ENCODE measurements around the gene CES4A. TPM values are rescaled to one million over a fixed set of nuclear protein-coding genes. Genes with fewer than 3 reads are reported as not detected.
"Not testable (repeated sequence)": the region's sequence is repeated elsewhere in the genome, so short reads cannot be mapped to it uniquely, and the experiment has no call there.

Gene CES4A
- total and polyA plus RNA-seq, 2 donors (not counting 1 experiment from before 2014, with no cell fraction given): 1.3 to 2.1 TPM

GRCh38 chr16:66952430-66953110 lies 35.8 kb upstream of the CES4A start:
- H3K4me2 ChIP-seq (ENCODE audit: extremely low read depth, insufficient read depth, low read length): no peak overlapping the region
- DNase-seq (ENCODE audit: low read depth in 2 of 2): no peak
- H3K9me3 ChIP-seq (ENCODE audit: control insufficient read depth, insufficient read depth, low read depth, low read length): no peaks in the 10 kb centered on the region
- no peak overlapping the region for H3K4me3 ChIP-seq (replicated peaks in 1 of 4; ENCODE audit: control extremely low read depth in 1 of 4, insufficient read depth in 1 of 4, low read depth in 3 of 4, low read length in 4 of 4)
- no peak overlapping the region for H3K9ac ChIP-seq (ENCODE audit: insufficient read depth, low read length)
- TF ChIP-seq EZH2 (IDR thresholded peaks at IDR 0.05; ENCODE audit: low read length, missing control alignments) (no peak), CTCF (conservative IDR thresholded peaks at IDR 0.05 in 1 of 2, IDR thresholded peaks at IDR 0.05 in 1 of 2; ENCODE audit: low read depth in 1 of 2, low read length in 2 of 2) (no peak)
- H3K27me3 ChIP-seq (ENCODE audit: control insufficient read depth, insufficient read depth, low read length): peaks cover 10% of the 10 kb centered on the region
- H3K36me3 ChIP-seq (ENCODE audit: control insufficient read depth, insufficient read depth, low read length): no peaks in the 10 kb centered on the region
- no peak overlapping the region for H3K27ac ChIP-seq (ENCODE audit: insufficient read depth, low read length)
- H3K4me1 ChIP-seq (ENCODE audit: control insufficient read depth, extremely low read depth, insufficient read depth, low read length): no peaks in the 10 kb centered on the region
- no peak overlapping the region for H2AFZ ChIP-seq (ENCODE audit: low read length)
- no peaks in the 10 kb centered on the region for H4K20me1 ChIP-seq (ENCODE audit: control insufficient read depth, extremely low read depth, insufficient read depth, low read length)
- no peaks in the 10 kb centered on the region for H3K79me2 ChIP-seq (ENCODE audit: control insufficient read depth, insufficient read depth, low read length)

- Histone ChIP-seq H3K27me3 (ENCODE audit: control insufficient read depth, insufficient read depth, low read length) (peaks cover 9% of the 10 kb centered on the region), H3K4me1 (ENCODE audit: control insufficient read depth, extremely low read depth, insufficient read depth, low read length) (no peaks in the 10 kb centered on the region), H3K36me3 (ENCODE audit: control insufficient read depth, insufficient read depth, low read length) (no peaks in the 10 kb centered on the region), H3K4me2 (ENCODE audit: extremely low read depth, insufficient read depth, low read length) (no peak overlapping the region), H3K27ac (ENCODE audit: insufficient read depth, low read length) (no peak overlapping the region), H3K79me2 (ENCODE audit: control insufficient read depth, insufficient read depth, low read length) (no peaks in the 10 kb centered on the region), H3K9ac (ENCODE audit: insufficient read depth, low read length) (no peak overlapping the region), H4K20me1 (ENCODE audit: control insufficient read depth, extremely low read depth, insufficient read depth, low read length) (no peaks in the 10 kb centered on the region), H3K4me3 (replicated peaks in 1 of 4; ENCODE audit: control extremely low read depth in 1 of 4, insufficient read depth in 1 of 4, low read depth in 3 of 4, low read length in 4 of 4) (no peak overlapping the region), H2AFZ (ENCODE audit: low read length) (no peak overlapping the region), H3K9me3 (ENCODE audit: control insufficient read depth, insufficient read depth, low read depth, low read length) (no peaks in the 10 kb centered on the region)
- DNase-seq (ENCODE audit: low read depth in 2 of 2): no peak
- TF ChIP-seq CTCF (conservative IDR thresholded peaks at IDR 0.05 in 1 of 2, IDR thresholded peaks at IDR 0.05 in 1 of 2; ENCODE audit: low read depth in 1 of 2, low read length in 2 of 2) (no peak), EZH2 (IDR thresholded peaks at IDR 0.05; ENCODE audit: low read length, missing control alignments) (no peak)
These were observed 34.8 kb upstream of the CES4A start for GRCh38 chr16:66953462-66954096.

GRCh38 chr16:66954097-66954659 lies 34.2 kb upstream of the CES4A start:
- no peak overlapping the region for H2AFZ ChIP-seq (ENCODE audit: low read length)
- no peak overlapping the region for H3K4me2 ChIP-seq (ENCODE audit: extremely low read depth, insufficient read depth, low read length)
- no peak overlapping the region for H3K9ac ChIP-seq (ENCODE audit: insufficient read depth, low read length)
- H3K36me3 ChIP-seq (ENCODE audit: control insufficient read depth, insufficient read depth, low read length): no peaks in the 10 kb centered on the region
- TF ChIP-seq CTCF (conservative IDR thresholded peaks at IDR 0.05 in 1 of 2, IDR thresholded peaks at IDR 0.05 in 1 of 2; ENCODE audit: low read depth in 1 of 2, low read length in 2 of 2): peak; percentile 86 to 91
- no peak for TF ChIP-seq EZH2 (IDR thresholded peaks at IDR 0.05; ENCODE audit: low read length, missing control alignments)
- H3K4me3 ChIP-seq (replicated peaks in 1 of 4; ENCODE audit: control extremely low read depth in 1 of 4, insufficient read depth in 1 of 4, low read depth in 3 of 4, low read length in 4 of 4): no peak overlapping the region
- DNase-seq (ENCODE audit: low read depth in 2 of 2): peak; percentile 58 to 77
- no peaks in the 10 kb centered on the region for H4K20me1 ChIP-seq (ENCODE audit: control insufficient read depth, extremely low read depth, insufficient read depth, low read length)
- H3K79me2 ChIP-seq (ENCODE audit: control insufficient read depth, insufficient read depth, low read length): no peaks in the 10 kb centered on the region
- H3K4me1 ChIP-seq (ENCODE audit: control insufficient read depth, extremely low read depth, insufficient read depth, low read length): no peaks in the 10 kb centered on the region
- H3K27ac ChIP-seq (ENCODE audit: insufficient read depth, low read length): no peak overlapping the region
- peaks cover 5% of the 10 kb centered on the region for H3K27me3 ChIP-seq (ENCODE audit: control insufficient read depth, insufficient read depth, low read length)
- H3K9me3 ChIP-seq (ENCODE audit: control insufficient read depth, insufficient read depth, low read depth, low read length): no peaks in the 10 kb centered on the region

GRCh38 chr16:66955363-66956153 lies 32.8 kb upstream of the CES4A start:
- not testable (repeated sequence) for DNase-seq (ENCODE audit: low read depth in 2 of 2); H4K20me1 ChIP-seq (ENCODE audit: control insufficient read depth, extremely low read depth, insufficient read depth, low read length); H3K9ac ChIP-seq (ENCODE audit: insufficient read depth, low read length); H3K4me3 ChIP-seq (replicated peaks in 1 of 4; ENCODE audit: control extremely low read depth in 1 of 4, insufficient read depth in 1 of 4, low read depth in 3 of 4, low read length in 4 of 4); H3K27ac ChIP-seq (ENCODE audit: insufficient read depth, low read length); H3K4me1 ChIP-seq (ENCODE audit: control insufficient read depth, extremely low read depth, insufficient read depth, low read length); H2AFZ ChIP-seq (ENCODE audit: low read length); H3K9me3 ChIP-seq (ENCODE audit: control insufficient read depth, insufficient read depth, low read depth, low read length); H3K36me3 ChIP-seq (ENCODE audit: control insufficient read depth, insufficient read depth, low read length); H3K4me2 ChIP-seq (ENCODE audit: extremely low read depth, insufficient read depth, low read length); H3K79me2 ChIP-seq (ENCODE audit: control insufficient read depth, insufficient read depth, low read length); H3K27me3 ChIP-seq (ENCODE audit: control insufficient read depth, insufficient read depth, low read length)

Data from fibroblast of lung (primary cell).